Measurements from ENCODE around the gene FN3KRP.

- TF ChIP-seq, protein P1, sequence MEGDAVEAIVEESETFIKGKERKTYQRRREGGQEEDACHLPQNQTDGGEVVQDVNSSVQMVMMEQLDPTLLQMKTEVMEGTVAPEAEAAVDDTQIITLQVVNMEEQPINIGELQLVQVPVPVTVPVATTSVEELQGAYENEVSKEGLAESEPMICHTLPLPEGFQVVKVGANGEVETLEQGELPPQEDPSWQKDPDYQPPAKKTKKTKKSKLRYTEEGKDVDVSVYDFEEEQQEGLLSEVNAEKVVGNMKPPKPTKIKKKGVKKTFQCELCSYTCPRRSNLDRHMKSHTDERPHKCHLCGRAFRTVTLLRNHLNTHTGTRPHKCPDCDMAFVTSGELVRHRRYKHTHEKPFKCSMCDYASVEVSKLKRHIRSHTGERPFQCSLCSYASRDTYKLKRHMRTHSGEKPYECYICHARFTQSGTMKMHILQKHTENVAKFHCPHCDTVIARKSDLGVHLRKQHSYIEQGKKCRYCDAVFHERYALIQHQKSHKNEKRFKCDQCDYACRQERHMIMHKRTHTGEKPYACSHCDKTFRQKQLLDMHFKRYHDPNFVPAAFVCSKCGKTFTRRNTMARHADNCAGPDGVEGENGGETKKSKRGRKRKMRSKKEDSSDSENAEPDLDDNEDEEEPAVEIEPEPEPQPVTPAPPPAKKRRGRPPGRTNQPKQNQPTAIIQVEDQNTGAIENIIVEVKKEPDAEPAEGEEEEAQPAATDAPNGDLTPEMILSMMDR (IDR thresholded peaks at IDR 0.05) = no peak
- no peak for TF ChIP-seq POLR2A (IDR thresholded peaks at IDR 0.05)
Measured at GRCh38 chr17:82769041-82769440, 52.5 kb downstream of the FN3KRP start.

All from heart left ventricle (tissue), 13 donors.